ENCODE results near the gene ZNF782. TPM values are rescaled to one million over a fixed set of nuclear protein-coding genes. Genes with fewer than 3 reads are reported as not detected.

ZNF782 gene
- total RNA-seq, 4 donors from 2014 or later = 5.8 to 17.0 (median 7.5) TPM

DNA sequence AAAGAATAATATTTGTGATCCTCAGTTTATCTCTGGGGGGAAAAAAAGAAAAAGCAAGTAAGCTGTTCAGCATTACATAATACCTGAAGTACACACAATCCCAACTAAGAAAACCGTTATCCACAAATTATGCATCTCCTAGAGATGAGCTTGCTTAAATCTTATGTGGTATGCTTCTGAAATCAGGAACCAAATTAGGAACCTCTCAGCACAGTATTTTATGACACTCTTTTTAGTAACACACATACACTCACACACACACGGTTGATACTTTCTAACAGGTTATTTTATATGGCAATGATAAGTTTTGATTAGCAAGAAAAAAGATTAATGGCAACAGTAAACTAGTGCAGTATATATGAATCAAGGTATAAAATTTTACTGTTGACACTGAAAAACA lies 75.2 kb downstream of the ZNF782 start:
- H3K27me3 ChIP-seq = no peaks in the 10 kb centered on the region
- 55% methylated on average over 2 of the region's 2 CpGs for WGBS
- H3K4me3 ChIP-seq = peak overlapping the region in 3 of 4 donors; percentile 58 to 89 (median 77)

DNA sequence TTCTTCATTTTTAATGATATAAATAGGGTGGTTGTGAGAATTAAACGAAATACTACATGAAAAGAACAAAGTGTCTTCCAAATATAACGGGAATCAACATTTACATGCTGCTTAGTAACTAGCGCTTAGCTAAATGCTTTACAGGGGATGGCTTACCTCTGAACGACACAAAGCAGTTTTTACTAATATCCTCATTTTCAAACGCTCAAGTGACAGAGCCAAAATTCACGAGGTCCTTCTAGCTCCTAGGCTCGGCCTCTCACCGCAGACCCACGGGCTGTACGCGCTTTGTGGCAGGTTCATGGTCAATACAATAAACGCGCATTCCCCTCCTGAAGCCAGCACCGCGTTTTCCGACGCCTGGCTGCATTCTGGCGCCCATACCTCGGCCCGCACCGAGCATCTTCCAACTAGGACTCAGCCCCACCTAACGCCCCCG lies 76.9 kb downstream of the ZNF782 start:
- Histone ChIP-seq H3K4me1 (peaks cover 16 to 23% (median 19%) of the 10 kb centered on the region in 4 donors), H3K36me3 (peaks cover 25 to 39% (median 32%) of the 10 kb centered on the region in 4 donors), H3K9me3 (no peaks in the 10 kb centered on the region), H3K4me3 (peak overlapping the region; percentile 58 to 89 (median 78)), H3K27ac (replicated peaks in 1 of 4) (peak overlapping the region; percentile 79 to 83 (median 82)), H3K27me3 (no peaks in the 10 kb centered on the region)
- WGBS = 3% methylated on average over 18 of the region's 23 CpGs
- TF ChIP-seq EP300 (IDR thresholded peaks at IDR 0.05) (no peak), POLR2A (IDR thresholded peaks at IDR 0.05; ENCODE audit: low read depth) (no peak)
- TF ChIP-seq, protein P1, sequence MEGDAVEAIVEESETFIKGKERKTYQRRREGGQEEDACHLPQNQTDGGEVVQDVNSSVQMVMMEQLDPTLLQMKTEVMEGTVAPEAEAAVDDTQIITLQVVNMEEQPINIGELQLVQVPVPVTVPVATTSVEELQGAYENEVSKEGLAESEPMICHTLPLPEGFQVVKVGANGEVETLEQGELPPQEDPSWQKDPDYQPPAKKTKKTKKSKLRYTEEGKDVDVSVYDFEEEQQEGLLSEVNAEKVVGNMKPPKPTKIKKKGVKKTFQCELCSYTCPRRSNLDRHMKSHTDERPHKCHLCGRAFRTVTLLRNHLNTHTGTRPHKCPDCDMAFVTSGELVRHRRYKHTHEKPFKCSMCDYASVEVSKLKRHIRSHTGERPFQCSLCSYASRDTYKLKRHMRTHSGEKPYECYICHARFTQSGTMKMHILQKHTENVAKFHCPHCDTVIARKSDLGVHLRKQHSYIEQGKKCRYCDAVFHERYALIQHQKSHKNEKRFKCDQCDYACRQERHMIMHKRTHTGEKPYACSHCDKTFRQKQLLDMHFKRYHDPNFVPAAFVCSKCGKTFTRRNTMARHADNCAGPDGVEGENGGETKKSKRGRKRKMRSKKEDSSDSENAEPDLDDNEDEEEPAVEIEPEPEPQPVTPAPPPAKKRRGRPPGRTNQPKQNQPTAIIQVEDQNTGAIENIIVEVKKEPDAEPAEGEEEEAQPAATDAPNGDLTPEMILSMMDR (IDR thresholded peaks at IDR 0.05) = no peak
- intact Hi-C loops (cut with DNase I) = no loop called here
- DNase-seq (ENCODE audit: extremely low spot score) = no peak

More for the DNA sequence above, 75.2 kb downstream of the ZNF782 start:
- intact Hi-C loops (cut with DNase I) = no loop called here
- TF ChIP-seq POLR2A (IDR thresholded peaks at IDR 0.05; ENCODE audit: low read depth) (no peak), EP300 (IDR thresholded peaks at IDR 0.05) (no peak), POLR2AphosphoS5 (IDR thresholded peaks at IDR 0.05) (no peak)
- TF ChIP-seq, protein P1 (IDR thresholded peaks at IDR 0.05) = no peak
- no peak for DNase-seq (ENCODE audit: extremely low spot score)
- H3K36me3 ChIP-seq = peaks cover 17 to 22% (median 20%) of the 10 kb centered on the region in 4 donors
- H3K27ac ChIP-seq (replicated peaks in 1 of 4) = no peak overlapping the region
- peaks cover 16 to 23% (median 19%) of the 10 kb centered on the region in 4 donors for H3K4me1 ChIP-seq
- no peaks in the 10 kb centered on the region for H3K9me3 ChIP-seq

DNA sequence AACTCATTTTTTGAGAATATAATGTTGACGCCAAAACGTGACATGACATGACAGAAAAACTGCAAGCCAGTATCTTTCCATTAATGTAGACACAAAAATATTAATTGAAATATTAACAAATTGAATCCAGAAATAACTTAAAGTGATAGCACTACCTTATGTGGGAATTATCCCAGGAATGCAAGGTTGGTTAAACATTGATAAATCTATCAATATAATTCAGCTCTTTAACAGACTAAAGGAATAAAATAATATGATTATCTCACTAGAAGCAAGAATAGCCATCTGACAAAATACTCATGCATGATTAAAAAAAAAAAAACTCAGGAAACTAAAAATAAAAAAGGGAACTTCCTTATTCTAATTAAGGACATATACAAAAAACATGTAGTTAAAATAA lies 83.2 kb downstream of the ZNF782 start:
- intact Hi-C loops (cut with DNase I) = no loop called here
- H3K9me3 ChIP-seq = peaks cover 9 to 58% (median 33%) of the 10 kb centered on the region in 4 donors

DNA sequence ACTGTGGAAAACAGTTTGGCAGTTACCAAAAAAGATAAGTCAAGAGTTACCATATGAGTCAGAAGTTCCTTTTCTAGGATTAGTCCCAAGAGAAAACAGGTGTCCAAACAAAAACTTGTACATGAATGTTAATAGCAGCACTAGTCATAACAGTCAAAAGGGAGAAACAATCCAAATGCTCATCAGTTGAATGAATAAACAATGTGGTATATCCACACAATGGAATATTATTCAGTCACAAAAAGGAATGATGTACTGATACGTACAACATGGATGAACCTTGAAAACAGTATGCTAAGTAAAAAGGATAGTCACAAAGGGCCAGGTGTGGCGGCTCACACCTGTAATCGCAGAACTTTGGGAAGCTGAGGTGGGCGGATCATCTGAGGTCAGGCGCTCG lies 84.3 kb downstream of the ZNF782 start:
- Histone ChIP-seq H3K36me3 (peaks cover 58 to 100% (median 79%) of the 10 kb centered on the region in 4 donors), H3K4me3 (no peak overlapping the region), H3K27me3 (no peaks in the 10 kb centered on the region), H3K4me1 (no peaks in the 10 kb centered on the region), H3K27ac (replicated peaks in 1 of 4) (no peak overlapping the region), H3K9me3 (peaks cover 9 to 68% (median 41%) of the 10 kb centered on the region in 4 donors)
- intact Hi-C loops (cut with DNase I) = no loop called here
- WGBS = 98% methylated on average over 6 of the region's 6 CpGs
- no peak for DNase-seq (ENCODE audit: extremely low spot score)
- no peak for TF ChIP-seq EP300 (IDR thresholded peaks at IDR 0.05)
- TF ChIP-seq, protein P1 (IDR thresholded peaks at IDR 0.05) = no peak
- TF ChIP-seq POLR2A (IDR thresholded peaks at IDR 0.05; ENCODE audit: low read depth) = no peak
- TF ChIP-seq POLR2AphosphoS5 (IDR thresholded peaks at IDR 0.05) = no peak

More for the DNA sequence above, 83.2 kb downstream of the ZNF782 start:
- 99% methylated on average over 2 of the region's 2 CpGs for WGBS
- Histone ChIP-seq H3K4me3 (no peak overlapping the region), H3K4me1 (no peaks in the 10 kb centered on the region), H3K36me3 (peaks cover 54 to 100% (median 79%) of the 10 kb centered on the region in 4 donors), H3K27me3 (no peaks in the 10 kb centered on the region), H3K27ac (replicated peaks in 1 of 4) (no peak overlapping the region)
- no peak for DNase-seq (ENCODE audit: extremely low spot score)
- TF ChIP-seq EP300 (IDR thresholded peaks at IDR 0.05) (no peak), POLR2AphosphoS5 (IDR thresholded peaks at IDR 0.05) (no peak), POLR2A (IDR thresholded peaks at IDR 0.05; ENCODE audit: low read depth) (no peak)
- TF ChIP-seq, protein P1 (IDR thresholded peaks at IDR 0.05) = no peak

Other genes with a start within 250 kb of the ZNF782 start
- gene CDC14B, start 234.7 kb downstream of the ZNF782 start, total RNA-seq = 10 to 100 TPM; 22.0 to 39.7 (median 27.0) TPM
- gene PRXL2C, start 199.2 kb downstream of the ZNF782 start, total RNA-seq = 10 to 100 TPM; 20.3 to 33.3 (median 26.3) TPM
- gene ZNF510, start 76.4 kb downstream of the ZNF782 start, total RNA-seq = 10 to 100 TPM; 11.4 to 15.6 (median 13.3) TPM
- gene NUTM2G, start 74.3 kb upstream of the ZNF782 start, total RNA-seq = not detected
- not detected for gene CTSV, start 184.6 kb upstream of the ZNF782 start, total RNA-seq